HEK293 (cell line): ENCODE measurements around the gene MRNIP.

Experiments used
- CTCF ChIA-PET: fragments of 350-600 bp; formaldehyde crosslinking; extraction: SDS; loops from one replicate; lab custom pipeline; 2021; ENCODE audit warnings: antibody characterized with exemption; lab: Yijun Ruan, JAX
- POLR2A ChIA-PET: fragments of 300-600 bp; formaldehyde crosslinking; extraction: SDS; loops from one replicate; lab custom pipeline; 2020; ENCODE audit warnings: antibody characterized with exemption, inconsistent platforms; lab: Yijun Ruan, JAX
- H3K27ac ChIP-seq: fragments of 200-500 bp; sonication (Bioruptor generic); 2 replicates; pipeline ENCODE4 v1.5.1; 2014; ENCODE audit warnings: low read depth, low read length, control low read depth, inconsistent platforms; ENCODE audit errors: extremely low read depth
- H3K36me3 ChIP-seq, 2 experiments: fragments of 200-500 bp in 1 of 2; sonication (Bioruptor generic) in 1 of 2; 1 replicate in 1 of 2; 2 replicates in 1 of 2; pipeline ENCODE4 v1.5.1; 2014 to 2017; ENCODE audit warnings: inconsistent platforms in 2 of 2, low read length in 2 of 2; ENCODE audit not compliant: control insufficient read depth in 2 of 2, insufficient read depth in 1 of 2
- H3K4me1 ChIP-seq: fragments of 200-500 bp; sonication (Bioruptor generic); 2 replicates; pipeline ENCODE4 v1.5.1; 2014; ENCODE audit warnings: mild to moderate bottlenecking, low read length, inconsistent platforms; ENCODE audit not compliant: control insufficient read depth, insufficient read depth
- H3K4me3 ChIP-seq: 2 replicates; pipeline ENCODE4 v1.5.1; 2011; ENCODE audit warnings: low read depth, mild to moderate bottlenecking, control low read depth, low read length, moderate library complexity
- H3K9me3 ChIP-seq: fragments of 200-500 bp; sonication (Bioruptor generic); 2 replicates; pipeline ENCODE4 v1.5.1; 2014; ENCODE audit warnings: low read depth, low read length, inconsistent platforms; ENCODE audit not compliant: control insufficient read depth, insufficient read depth
- HIC1 ChIP-seq: fragments of 450-650 bp; formaldehyde crosslinking; IDR thresholded peaks from 2 replicates; pipeline ENCODE4 v1.5.1; 2016; ENCODE audit warnings: missing biosample characterization, missing genetic modification characterization
- PRDM10 ChIP-seq: fragments of 450-650 bp; formaldehyde crosslinking; IDR thresholded peaks from 2 replicates; pipeline ENCODE4 v1.5.1; 2016; ENCODE audit warnings: missing biosample characterization, missing genetic modification characterization
- SCRT2 ChIP-seq: fragments of 450-650 bp; formaldehyde crosslinking; IDR thresholded peaks from 2 replicates; pipeline ENCODE4 v1.5.1; 2016; ENCODE audit warnings: missing biosample characterization, missing genetic modification characterization
- WT1 ChIP-seq: fragments of 450-650 bp; formaldehyde crosslinking; IDR thresholded peaks from 2 replicates; pipeline ENCODE4 v1.5.1; 2016; ENCODE audit warnings: missing biosample characterization, missing genetic modification characterization
- ZBTB10 ChIP-seq: fragments of 450-650 bp; formaldehyde crosslinking; IDR thresholded peaks from 2 replicates; pipeline ENCODE4 v1.5.1; 2016; ENCODE audit warnings: missing biosample characterization, missing genetic modification characterization
- ZBTB17 ChIP-seq: fragments of 450-650 bp; formaldehyde crosslinking; IDR thresholded peaks from 2 replicates; pipeline ENCODE4 v1.5.1; 2016; ENCODE audit warnings: missing biosample characterization, missing genetic modification characterization
- ZBTB26 ChIP-seq: fragments of 450-650 bp; formaldehyde crosslinking; optimal IDR thresholded peaks from 2 replicates; pipeline ENCODE3; 2016; ENCODE audit warnings: missing biosample characterization, mild to moderate bottlenecking, missing genetic modification characterization
- ZBTB48 ChIP-seq: fragments of 450-650 bp; formaldehyde crosslinking; IDR thresholded peaks from 2 replicates; pipeline ENCODE4 v1.5.1; 2016; ENCODE audit warnings: missing biosample characterization, missing genetic modification characterization
- ZFP69B ChIP-seq: fragments of 450-650 bp; formaldehyde crosslinking; IDR thresholded peaks from 2 replicates; pipeline ENCODE4 v1.5.1; 2016; ENCODE audit warnings: missing biosample characterization, missing genetic modification characterization
- ZIC2 ChIP-seq: fragments of 450-650 bp; formaldehyde crosslinking; IDR thresholded peaks from 2 replicates; pipeline ENCODE4 v1.5.1; 2016; ENCODE audit warnings: missing biosample characterization, missing genetic modification characterization
- ZNF239 ChIP-seq: fragments of 450-650 bp; formaldehyde crosslinking; IDR thresholded peaks from 2 replicates; pipeline ENCODE4 v1.5.1; 2016; ENCODE audit warnings: missing biosample characterization, missing genetic modification characterization
- ZNF335 ChIP-seq: fragments of 450-650 bp; formaldehyde crosslinking; conservative IDR thresholded peaks from 2 replicates; pipeline ENCODE4 v1.5.1; 2016; ENCODE audit warnings: missing biosample characterization, missing genetic modification characterization
- ZNF394 ChIP-seq: fragments of 450-650 bp; formaldehyde crosslinking; IDR thresholded peaks from 2 replicates; pipeline ENCODE4 v1.5.1; 2016; ENCODE audit warnings: missing biosample characterization, missing genetic modification characterization, mild to moderate bottlenecking, moderate library complexity, borderline replicate concordance
- ZNF423 ChIP-seq: fragments of 450-650 bp; formaldehyde crosslinking; IDR thresholded peaks from 2 replicates; pipeline ENCODE4 v1.5.1; 2016; ENCODE audit warnings: missing biosample characterization, missing genetic modification characterization
- ZNF768 ChIP-seq: fragments of 450-650 bp; formaldehyde crosslinking; IDR thresholded peaks from 2 replicates; pipeline ENCODE4 v1.5.1; 2018; ENCODE audit warnings: missing biosample characterization, mild to moderate bottlenecking, missing genetic modification characterization
- ZNF837 ChIP-seq: fragments of 450-650 bp; formaldehyde crosslinking; IDR thresholded peaks from 2 replicates; pipeline ENCODE4 v1.5.1; 2016; ENCODE audit warnings: missing biosample characterization, missing genetic modification characterization
- TF ChIP-seq, protein P1 (sequence below): fragments of 450-650 bp; formaldehyde crosslinking; IDR thresholded peaks from 2 replicates; pipeline ENCODE4 v1.5.1; 2016; ENCODE audit warnings: missing biosample characterization, missing genetic modification characterization
- TF ChIP-seq, protein P2 (sequence below): fragments of 450-650 bp; formaldehyde crosslinking; IDR thresholded peaks from 2 replicates; pipeline ENCODE4 v1.5.1; 2016; ENCODE audit warnings: missing biosample characterization, missing genetic modification characterization

Gene MRNIP

DNA sequence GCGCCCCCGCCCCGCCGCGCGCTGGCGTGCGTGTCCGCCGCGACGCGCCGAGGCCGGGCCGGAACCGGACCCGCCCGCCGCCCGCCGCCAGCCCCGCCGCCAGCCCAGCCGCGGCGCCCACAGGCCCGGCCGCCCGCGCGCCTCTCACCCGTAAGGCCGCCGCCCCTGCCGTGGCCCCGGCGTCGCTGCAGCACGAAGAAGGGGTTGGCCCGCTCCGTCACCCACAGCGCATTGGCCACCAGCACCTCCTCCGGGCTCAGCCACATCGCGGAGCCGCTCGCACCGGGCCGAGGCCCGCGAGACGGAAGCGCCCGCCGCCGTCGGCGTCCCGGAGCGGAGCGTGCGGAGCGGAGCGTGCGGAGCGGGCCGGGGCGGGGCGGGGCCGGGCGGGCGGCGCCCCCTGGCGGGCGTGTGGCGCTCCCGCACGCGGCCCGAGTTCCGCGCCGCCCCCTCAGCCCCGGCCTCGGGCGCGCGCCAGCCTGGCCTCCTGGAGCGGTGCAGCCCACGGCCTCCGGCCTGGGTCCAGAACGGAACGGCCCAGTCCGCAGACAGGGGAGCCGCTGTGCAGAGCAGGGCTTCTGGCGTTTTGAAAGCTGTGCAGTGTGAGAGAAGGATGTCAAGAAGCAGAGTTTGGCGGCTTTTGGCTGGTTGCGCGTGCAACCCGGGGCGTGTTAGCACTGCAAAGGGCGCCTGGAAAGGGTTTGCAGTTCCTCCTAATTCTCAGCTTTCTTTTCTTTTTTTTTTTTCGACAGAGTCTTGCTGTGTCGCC, 49.1 kb upstream of the MRNIP start, which contains the start of gene TBC1D9B (continued):
- TF ChIP-seq PRDM10 (tag by site-specific recombination) = peak; percentile 77

DNA sequence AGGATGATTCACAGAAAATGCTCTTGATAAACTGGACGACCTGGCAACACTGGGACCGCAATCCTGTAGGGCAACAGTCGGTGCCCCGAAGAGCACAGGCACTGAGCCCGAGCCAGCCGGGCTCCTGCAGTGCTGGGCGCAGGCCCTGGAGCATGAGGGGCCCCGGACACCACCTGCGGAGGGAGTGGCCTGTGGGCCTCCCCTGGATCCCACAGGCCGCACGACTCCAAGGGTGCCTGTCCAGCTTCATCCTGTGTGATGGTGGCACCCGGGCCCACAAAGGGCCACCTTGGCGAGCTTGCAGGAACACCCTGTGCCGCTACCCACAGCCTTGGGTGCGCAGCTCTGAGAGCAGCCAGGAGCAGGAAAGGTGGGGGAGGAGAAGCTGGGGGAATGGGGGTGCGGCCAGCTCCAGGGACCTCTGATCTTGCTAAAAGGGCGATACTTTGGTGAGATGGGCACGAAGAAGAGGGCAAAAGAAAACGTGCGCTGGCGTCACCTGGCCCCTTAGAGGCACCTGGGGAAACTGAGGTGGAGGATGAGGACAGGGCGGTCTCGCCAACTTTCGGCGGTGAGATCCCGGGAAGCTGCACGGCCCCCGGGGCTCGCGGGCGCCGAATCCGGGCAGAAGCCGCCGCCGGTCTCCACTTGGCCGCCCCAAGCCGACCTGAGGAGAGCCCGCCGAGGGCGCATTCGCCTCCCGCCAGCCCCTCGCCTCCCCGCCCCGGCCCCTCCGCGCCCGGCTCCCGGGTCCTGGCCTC, 48.4 kb upstream of the MRNIP start:
- Histone ChIP-seq H3K9me3 (no peaks in the 10 kb centered on the region), H3K4me3 (peak overlapping the region; percentile 77), H3K36me3 (peaks cover 13 to 39% of the 10 kb centered on the region in 2 experiments; a peak in 2 of 3 replicates), H3K27ac (peak overlapping the region; percentile 46; the same call in 1 of the 2 replicates), H3K4me1 (peaks cover 3% of the 10 kb centered on the region; the same call in 1 of the 2 replicates)
- CTCF ChIA-PET = interaction anchor here (0.6 to 1.3 kb wide), 4 partner anchors 12 to 143 kb away, joined by 3 to 4 read pairs (median 3); no protein-coding TSS in a partner anchor
- POLR2A ChIA-PET = interaction anchor here (0.6 kb wide), 3 partner anchors 85 to 283 kb away, joined by 3 read pairs; partner anchors contain the start of gene HNRNPH1
- TF ChIP-seq ZNF768 (no peak), ZFP69B (tag by site-specific recombination) (0 out of 2 replicates have a peak, but pooled peaks have one; percentile 46), ZNF423 (tag by site-specific recombination) (no peak), ZNF239 (tag by site-specific recombination) (no peak), ZBTB10 (tag by site-specific recombination) (peak; percentile 23; the same call in 1 of the 2 replicates), ZBTB48 (tag by site-specific recombination) (peak; percentile 69; the same call in 1 of the 2 replicates), ZNF335 (peak; percentile 84), ZIC2 (tag by site-specific recombination) (peak; percentile 76), WT1 (tag by site-specific recombination) (no peak), HIC1 (tag by site-specific recombination) (peak; percentile 32; the same call in 1 of the 2 replicates), ZNF837 (tag by site-specific recombination) (no peak), ZNF394 (peak; percentile 64; the same call in 1 of the 2 replicates), SCRT2 (tag by site-specific recombination) (no peak), ZBTB17 (tag by site-specific recombination) (no peak), ZBTB26 (peak; percentile 57)
- TF ChIP-seq, protein P1, sequence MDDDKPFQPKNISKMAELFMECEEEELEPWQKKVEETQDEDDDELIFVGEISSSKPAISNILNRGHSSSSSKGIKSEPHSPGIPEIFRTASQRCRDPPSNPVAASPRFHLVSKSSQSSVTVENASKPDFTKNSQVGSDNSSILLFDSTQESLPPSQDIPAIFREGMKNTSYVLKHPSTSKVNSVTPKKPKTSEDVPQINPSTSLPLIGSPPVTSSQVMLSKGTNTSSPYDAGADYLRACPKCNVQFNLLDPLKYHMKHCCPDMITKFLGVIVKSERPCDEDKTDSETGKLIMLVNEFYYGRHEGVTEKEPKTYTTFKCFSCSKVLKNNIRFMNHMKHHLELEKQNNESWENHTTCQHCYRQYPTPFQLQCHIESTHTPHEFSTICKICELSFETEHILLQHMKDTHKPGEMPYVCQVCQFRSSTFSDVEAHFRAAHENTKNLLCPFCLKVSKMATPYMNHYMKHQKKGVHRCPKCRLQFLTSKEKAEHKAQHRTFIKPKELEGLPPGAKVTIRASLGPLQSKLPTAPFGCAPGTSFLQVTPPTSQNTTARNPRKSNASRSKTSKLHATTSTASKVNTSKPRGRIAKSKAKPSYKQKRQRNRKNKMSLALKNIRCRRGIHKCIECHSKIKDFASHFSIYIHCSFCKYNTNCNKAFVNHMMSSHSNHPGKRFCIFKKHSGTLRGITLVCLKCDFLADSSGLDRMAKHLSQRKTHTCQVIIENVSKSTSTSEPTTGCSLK (tag by site-specific recombination) = no peak
- TF ChIP-seq, protein P2, sequence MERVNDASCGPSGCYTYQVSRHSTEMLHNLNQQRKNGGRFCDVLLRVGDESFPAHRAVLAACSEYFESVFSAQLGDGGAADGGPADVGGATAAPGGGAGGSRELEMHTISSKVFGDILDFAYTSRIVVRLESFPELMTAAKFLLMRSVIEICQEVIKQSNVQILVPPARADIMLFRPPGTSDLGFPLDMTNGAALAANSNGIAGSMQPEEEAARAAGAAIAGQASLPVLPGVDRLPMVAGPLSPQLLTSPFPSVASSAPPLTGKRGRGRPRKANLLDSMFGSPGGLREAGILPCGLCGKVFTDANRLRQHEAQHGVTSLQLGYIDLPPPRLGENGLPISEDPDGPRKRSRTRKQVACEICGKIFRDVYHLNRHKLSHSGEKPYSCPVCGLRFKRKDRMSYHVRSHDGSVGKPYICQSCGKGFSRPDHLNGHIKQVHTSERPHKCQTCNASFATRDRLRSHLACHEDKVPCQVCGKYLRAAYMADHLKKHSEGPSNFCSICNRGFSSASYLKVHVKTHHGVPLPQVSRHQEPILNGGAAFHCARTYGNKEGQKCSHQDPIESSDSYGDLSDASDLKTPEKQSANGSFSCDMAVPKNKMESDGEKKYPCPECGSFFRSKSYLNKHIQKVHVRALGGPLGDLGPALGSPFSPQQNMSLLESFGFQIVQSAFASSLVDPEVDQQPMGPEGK (tag by site-specific recombination) = peak; percentile 56; the same call in 1 of the 2 replicates
